ENCODE data around the gene STK24. TPM values are rescaled to one million over a fixed set of nuclear protein-coding genes. Genes with fewer than 3 reads are reported as not detected.

The STK24 gene
- total and polyA plus RNA-seq, 7 donors, result 27.2 to 58.1 (median 34.3) TPM

DNA sequence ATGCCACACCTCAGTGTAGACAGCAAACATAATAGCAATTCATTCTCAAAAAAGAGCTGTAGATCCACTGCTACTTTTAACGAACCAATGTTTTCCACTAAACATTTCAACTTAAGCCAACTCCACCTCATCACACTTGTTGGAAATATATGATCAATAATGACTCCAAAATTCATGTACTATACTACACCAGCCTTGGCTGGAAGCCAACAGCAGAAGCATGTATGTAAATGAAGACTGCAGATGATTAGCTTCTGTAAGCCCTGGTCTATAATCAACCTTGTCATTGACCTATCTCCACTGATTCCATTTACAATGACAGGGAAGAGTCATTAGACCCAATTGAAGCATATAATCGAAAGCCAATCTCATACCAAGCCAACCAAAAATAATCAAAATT, 71.7 kb downstream of the STK24 start:
- intact Hi-C loops (cut with DNase I), result loop anchor here in 1 of 2 donors (5.0 kb wide), 1 partner anchor 72 kb away; the partner anchor contains the start of gene STK24
- WGBS, 3 donors, result 94 to 99% (median 97%) methylated on average over 2 of the region's 2 CpGs
- Histone ChIP-seq H3K36me3 (ENCODE audit: insufficient read depth in 1 of 2, low read depth in 1 of 2) (no peaks in the 10 kb centered on the region), H3K27ac (no peak overlapping the region), H3K4me1 (peaks cover 56% of the 10 kb centered on the region), H3K9me3 (no peaks in the 10 kb centered on the region), H3K4me3 (no peak overlapping the region), H3K27me3 (ENCODE audit: insufficient read depth in 3 of 3, low read length in 2 of 3) (no peaks in the 10 kb centered on the region)
- DNase-seq (no peak), ATAC-seq (no peak)
- TF ChIP-seq, protein P1, sequence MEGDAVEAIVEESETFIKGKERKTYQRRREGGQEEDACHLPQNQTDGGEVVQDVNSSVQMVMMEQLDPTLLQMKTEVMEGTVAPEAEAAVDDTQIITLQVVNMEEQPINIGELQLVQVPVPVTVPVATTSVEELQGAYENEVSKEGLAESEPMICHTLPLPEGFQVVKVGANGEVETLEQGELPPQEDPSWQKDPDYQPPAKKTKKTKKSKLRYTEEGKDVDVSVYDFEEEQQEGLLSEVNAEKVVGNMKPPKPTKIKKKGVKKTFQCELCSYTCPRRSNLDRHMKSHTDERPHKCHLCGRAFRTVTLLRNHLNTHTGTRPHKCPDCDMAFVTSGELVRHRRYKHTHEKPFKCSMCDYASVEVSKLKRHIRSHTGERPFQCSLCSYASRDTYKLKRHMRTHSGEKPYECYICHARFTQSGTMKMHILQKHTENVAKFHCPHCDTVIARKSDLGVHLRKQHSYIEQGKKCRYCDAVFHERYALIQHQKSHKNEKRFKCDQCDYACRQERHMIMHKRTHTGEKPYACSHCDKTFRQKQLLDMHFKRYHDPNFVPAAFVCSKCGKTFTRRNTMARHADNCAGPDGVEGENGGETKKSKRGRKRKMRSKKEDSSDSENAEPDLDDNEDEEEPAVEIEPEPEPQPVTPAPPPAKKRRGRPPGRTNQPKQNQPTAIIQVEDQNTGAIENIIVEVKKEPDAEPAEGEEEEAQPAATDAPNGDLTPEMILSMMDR (IDR thresholded peaks at IDR 0.05), result no peak

DNA sequence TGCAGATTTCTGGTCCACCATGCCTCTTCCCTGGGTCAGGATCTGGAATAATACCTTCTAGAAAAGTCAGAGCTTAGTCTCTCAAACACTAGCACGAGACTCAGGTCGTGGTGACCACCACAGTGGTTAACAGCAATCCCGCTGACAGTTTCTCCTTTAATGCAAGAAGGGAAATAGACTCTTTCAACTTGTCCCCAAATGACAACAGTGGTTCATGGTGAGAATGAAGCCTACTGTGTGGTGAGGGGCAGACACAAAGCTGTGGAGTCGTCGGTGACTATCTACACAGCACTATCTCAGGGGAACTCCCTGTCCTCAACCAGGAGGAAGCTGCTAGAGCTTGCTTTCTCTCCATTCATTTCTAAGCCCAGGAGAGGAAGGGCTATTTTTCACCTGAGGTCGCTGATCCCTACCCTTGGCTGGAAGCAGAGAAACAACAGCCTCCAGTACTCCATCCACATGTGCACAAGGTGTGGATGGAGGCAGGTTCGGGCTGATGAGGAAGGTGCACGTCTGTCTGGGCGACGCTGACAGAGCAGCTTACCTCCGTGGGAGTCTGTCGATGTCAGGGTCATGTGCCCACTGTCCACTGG, 72.4 kb downstream of the STK24 start:
- no peak for ATAC-seq
- H3K4me1 ChIP-seq, result peaks cover 53% of the 10 kb centered on the region
- H3K4me3 ChIP-seq, result peak overlapping the region; percentile 1
- intact Hi-C loops (cut with DNase I), result no loop called here
- 84 to 87% (median 85%) methylated on average over 12 of the region's 12 CpGs for WGBS, 3 donors
- no peak overlapping the region for H3K27ac ChIP-seq
- H3K36me3 ChIP-seq (ENCODE audit: insufficient read depth in 1 of 2, low read depth in 1 of 2), result no peaks in the 10 kb centered on the region
- DNase-seq, result no peak
- TF ChIP-seq, protein P1 (IDR thresholded peaks at IDR 0.05), result no peak
- no peaks in the 10 kb centered on the region for H3K27me3 ChIP-seq (ENCODE audit: insufficient read depth in 3 of 3, low read length in 2 of 3)
- no peaks in the 10 kb centered on the region for H3K9me3 ChIP-seq

DNA sequence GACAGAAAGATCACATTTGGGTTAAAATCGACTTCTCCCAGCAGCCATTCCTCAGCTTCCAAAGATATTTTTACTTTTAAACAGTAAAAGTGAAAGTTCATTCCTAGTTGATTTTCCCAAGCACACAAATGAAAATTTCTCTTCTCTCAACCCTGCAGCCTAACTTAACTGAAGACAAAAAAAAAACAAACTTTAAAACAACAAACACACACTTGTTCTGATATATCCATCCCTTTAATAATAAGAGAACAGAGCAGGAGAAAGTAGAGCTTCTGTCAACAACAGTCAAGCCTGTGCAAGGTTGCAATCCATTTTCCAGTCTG, 72.9 kb downstream of the STK24 start:
- 15 to 23% (median 22%) methylated on average over 1 of the region's 1 CpG for WGBS, 3 donors
- no peak for ATAC-seq
- Histone ChIP-seq H3K27me3 (ENCODE audit: insufficient read depth in 3 of 3, low read length in 2 of 3) (no peaks in the 10 kb centered on the region), H3K9me3 (no peaks in the 10 kb centered on the region), H3K4me3 (peak overlapping the region; percentile 1), H3K4me1 (peaks cover 48% of the 10 kb centered on the region), H3K27ac (peak overlapping the region; percentile 71), H3K36me3 (ENCODE audit: insufficient read depth in 1 of 2, low read depth in 1 of 2) (no peaks in the 10 kb centered on the region)
- intact Hi-C loops (cut with DNase I), result no loop called here
- TF ChIP-seq, protein P1 (IDR thresholded peaks at IDR 0.05), result no peak
- no peak for DNase-seq

DNA sequence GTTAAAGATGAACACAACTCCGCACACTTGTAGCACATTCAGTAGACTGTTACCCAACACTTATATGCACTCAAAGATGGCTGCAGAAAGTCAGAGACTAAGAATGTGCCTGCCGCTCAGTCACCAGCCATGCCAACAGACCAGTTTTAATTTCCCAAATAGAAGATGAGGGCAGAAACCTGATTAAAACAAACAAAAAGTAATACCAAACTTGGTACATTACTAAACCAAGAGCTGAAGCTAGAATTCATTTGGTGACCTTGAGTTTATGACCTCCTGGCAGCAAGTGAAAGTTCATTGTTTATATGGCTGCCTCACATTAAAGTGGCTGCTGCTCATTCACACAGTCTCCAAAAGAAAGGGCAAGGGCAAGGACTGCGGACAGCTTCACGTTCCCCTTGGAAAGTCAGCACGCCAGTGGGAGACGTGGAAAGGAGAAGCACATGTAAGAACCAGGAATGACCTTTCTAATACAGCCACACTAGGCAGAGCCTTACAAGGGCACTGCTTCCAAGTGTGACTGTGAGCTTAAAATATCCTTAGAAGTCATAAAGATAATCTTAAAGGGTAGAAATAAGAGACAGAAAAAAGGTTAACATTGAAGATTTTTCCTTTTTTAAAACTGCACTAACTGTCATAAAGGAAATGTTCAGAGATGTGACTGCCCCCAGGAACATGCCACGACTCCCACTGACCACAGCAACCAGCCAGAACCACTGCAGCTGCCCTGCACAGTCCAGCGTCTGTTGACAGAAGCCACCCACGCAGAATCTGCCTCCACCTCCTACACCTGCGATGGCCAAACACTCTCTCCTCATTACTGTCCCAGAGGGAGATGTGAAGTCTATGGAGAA, 73.5 kb downstream of the STK24 start:
- DNase-seq, result no peak
- Histone ChIP-seq H3K27me3 (ENCODE audit: insufficient read depth in 3 of 3, low read length in 2 of 3) (no peaks in the 10 kb centered on the region), H3K4me3 (peak overlapping the region; percentile 1), H3K4me1 (peaks cover 42% of the 10 kb centered on the region), H3K36me3 (ENCODE audit: insufficient read depth in 1 of 2, low read depth in 1 of 2) (no peaks in the 10 kb centered on the region), H3K9me3 (no peaks in the 10 kb centered on the region), H3K27ac (peak overlapping the region; percentile 71)
- intact Hi-C loops (cut with DNase I), result no loop called here
- WGBS, 3 donors, result 34 to 42% (median 40%) methylated on average over 10 of the region's 10 CpGs
- TF ChIP-seq, protein P1 (IDR thresholded peaks at IDR 0.05), result no peak
- ATAC-seq, result peak; percentile 67 to 76 (median 72)
